Rectal smooth muscle tissue (tissue), 1 donor: Measurements from ENCODE around the gene CDH16.
A peak's percentile ranks its signal among the peaks of the same experiment; 100 is the strongest.

ENCODE experiments used
- H3K27ac ChIP-seq: one replicate; pipeline ENCODE4 v1.7.0; 2013; ENCODE audit warnings: low read depth, low read length, inconsistent platforms
- H3K27me3 ChIP-seq: one replicate; pipeline ENCODE4 v1.7.0; 2013; ENCODE audit warnings: low read length; ENCODE audit not compliant: control insufficient read depth, insufficient read depth
- H3K36me3 ChIP-seq: one replicate; pipeline ENCODE4 v1.7.0; 2013; ENCODE audit warnings: low read length; ENCODE audit not compliant: control insufficient read depth, insufficient read depth
- H3K4me1 ChIP-seq: one replicate; pipeline ENCODE4 v1.7.0; 2013; ENCODE audit warnings: low read length; ENCODE audit not compliant: control insufficient read depth, insufficient read depth
- H3K4me3 ChIP-seq: one replicate; pipeline ENCODE4 v1.7.0; 2013; ENCODE audit warnings: low read length
- H3K9ac ChIP-seq: one replicate; pipeline ENCODE4 v1.7.0; 2013; ENCODE audit warnings: low read length

Gene CDH16

DNA sequence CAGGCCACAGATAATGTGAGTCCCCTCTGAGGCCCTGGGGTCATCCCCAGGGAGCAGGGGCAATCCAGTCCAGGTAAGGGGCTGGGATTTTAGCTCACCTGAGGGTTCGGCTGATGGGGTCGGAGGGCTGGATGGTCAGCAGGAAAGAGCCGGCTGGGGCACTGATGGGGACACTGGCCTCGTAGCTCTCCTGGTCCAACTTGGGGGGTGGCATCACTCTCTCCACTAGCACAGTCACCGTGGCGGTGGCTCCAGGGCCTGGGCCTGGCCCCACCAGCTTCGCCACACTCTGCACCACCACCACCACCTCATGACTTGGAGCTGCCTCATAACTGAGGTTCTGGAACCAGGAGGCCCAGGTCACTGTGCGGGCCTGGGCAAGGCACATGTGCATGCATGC lies 6.9 kb downstream of the CDH16 start:
- Histone ChIP-seq H3K4me3 (no peak overlapping the region), H3K9ac (no peak overlapping the region), H3K4me1 (no peaks in the 10 kb centered on the region), H3K27ac (no peak overlapping the region), H3K36me3 (no peaks in the 10 kb centered on the region), H3K27me3 (no peaks in the 10 kb centered on the region)

GRCh38 chr16:66911112-66911511 lies 7.6 kb downstream of the CDH16 start:
- no peaks in the 10 kb centered on the region for H3K27me3 ChIP-seq
- H3K27ac ChIP-seq: no peak overlapping the region
- no peak overlapping the region for H3K4me3 ChIP-seq
- H3K36me3 ChIP-seq: no peaks in the 10 kb centered on the region
- H3K4me1 ChIP-seq: no peaks in the 10 kb centered on the region
- H3K9ac ChIP-seq: no peak overlapping the region

DNA sequence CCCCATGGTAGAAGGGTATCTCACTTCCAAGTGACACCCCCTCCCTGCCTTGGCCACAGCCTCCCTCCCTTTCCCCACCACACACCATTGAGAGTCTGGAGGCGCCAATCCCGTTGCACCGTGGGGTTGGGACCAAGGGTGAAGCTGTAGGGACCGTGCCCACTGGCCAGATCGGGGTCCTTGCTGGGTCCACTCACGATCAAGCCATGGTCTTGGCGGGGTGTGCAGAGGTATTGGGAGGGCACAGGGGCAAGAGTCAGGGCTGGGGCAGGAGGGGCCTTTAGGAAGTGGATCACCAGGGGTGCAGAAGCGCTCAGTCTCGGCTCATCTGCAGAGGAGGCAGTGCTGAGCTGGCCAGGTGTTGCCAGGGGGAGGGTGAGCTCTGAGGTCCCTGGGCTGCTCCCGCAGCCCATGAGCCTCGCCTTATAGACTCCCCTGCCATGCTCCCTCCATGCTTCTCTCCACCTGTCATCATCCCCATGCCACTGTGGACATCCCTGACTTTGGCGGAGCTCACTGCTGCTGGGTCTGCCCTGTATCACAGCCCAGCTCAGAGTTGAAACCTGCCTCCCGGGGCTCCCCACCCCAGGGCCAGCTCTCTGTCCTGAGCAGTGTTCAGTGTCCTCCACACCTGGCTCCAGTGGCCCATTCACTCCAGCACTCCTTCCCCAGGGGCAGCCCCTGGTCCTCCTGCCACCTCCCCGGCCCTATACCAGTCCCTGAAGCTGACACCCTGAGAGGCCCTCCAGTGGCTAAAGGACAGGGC lies 8.3 kb downstream of the CDH16 start:
- Histone ChIP-seq H3K27me3 (no peaks in the 10 kb centered on the region), H3K9ac (no peak overlapping the region), H3K4me3 (no peak overlapping the region)

DNA sequence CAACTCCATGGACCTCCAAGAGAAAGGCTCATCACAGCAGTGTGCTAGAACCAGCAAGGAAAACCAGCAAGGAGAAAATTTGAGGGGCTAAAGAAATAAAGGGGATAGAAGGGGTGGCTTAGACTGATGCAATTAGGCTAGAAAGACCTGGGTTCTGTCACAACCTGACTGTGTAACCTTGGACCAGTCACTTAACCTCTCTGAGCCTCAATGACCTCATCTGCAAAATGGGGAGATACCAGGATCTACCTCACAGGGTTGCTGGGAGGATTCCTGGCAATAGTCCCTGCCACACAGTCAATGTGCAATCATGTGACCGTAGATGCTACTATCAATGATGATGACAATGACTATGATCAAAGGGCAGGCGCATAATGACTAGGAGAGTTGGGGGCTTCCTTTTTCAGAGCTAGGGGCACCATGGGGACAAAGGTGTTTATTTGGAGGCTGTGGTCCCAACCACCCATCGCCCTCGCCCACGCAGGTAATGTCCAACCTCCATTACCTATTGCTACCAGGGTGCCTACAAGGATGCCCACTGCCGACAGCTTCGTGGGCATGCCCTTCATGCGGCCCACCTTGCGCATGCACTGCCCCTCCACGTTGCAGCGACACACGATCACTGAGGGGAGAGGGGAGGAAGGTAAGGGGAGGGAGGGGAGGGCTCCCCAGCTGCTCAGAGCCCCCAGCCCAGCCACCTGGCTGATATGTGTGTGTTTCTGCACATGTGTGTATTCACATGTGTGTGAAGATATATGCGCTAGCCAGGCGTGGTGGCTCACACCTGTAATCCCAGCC lies 9.7 kb downstream of the CDH16 start:
- H3K4me3 ChIP-seq: no peak overlapping the region
- H3K9ac ChIP-seq: no peak overlapping the region
- no peak overlapping the region for H3K27ac ChIP-seq
- peaks cover 18% of the 10 kb centered on the region for H3K4me1 ChIP-seq
- no peaks in the 10 kb centered on the region for H3K36me3 ChIP-seq
- H3K27me3 ChIP-seq: no peaks in the 10 kb centered on the region

More for the DNA sequence above, 8.3 kb downstream of the CDH16 start:
- H3K36me3 ChIP-seq: no peaks in the 10 kb centered on the region
- H3K4me1 ChIP-seq: peaks cover 5% of the 10 kb centered on the region
- no peak overlapping the region for H3K27ac ChIP-seq

DNA sequence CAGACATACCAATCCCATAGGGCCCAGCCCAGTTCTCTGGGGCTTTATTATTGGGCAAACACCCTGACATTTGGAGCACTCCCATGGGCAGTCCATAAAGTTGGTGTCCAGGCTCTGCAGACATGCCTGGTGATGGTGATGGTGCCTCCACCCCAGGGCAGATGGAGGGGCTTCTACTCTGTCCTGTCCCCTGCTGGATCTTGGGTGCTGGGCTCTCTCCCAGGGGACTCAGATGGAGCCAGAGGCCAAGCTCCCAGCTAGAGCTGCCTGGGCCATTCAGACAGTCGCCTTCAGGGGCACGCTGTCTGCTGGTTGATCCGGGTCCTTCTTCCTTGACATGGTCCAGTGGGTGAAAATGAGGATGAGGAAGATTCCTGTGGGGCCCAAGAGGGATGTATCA lies 10.6 kb downstream of the CDH16 start:
- Histone ChIP-seq H3K4me1 (peaks cover 25% of the 10 kb centered on the region), H3K4me3 (no peak overlapping the region)

DNA sequence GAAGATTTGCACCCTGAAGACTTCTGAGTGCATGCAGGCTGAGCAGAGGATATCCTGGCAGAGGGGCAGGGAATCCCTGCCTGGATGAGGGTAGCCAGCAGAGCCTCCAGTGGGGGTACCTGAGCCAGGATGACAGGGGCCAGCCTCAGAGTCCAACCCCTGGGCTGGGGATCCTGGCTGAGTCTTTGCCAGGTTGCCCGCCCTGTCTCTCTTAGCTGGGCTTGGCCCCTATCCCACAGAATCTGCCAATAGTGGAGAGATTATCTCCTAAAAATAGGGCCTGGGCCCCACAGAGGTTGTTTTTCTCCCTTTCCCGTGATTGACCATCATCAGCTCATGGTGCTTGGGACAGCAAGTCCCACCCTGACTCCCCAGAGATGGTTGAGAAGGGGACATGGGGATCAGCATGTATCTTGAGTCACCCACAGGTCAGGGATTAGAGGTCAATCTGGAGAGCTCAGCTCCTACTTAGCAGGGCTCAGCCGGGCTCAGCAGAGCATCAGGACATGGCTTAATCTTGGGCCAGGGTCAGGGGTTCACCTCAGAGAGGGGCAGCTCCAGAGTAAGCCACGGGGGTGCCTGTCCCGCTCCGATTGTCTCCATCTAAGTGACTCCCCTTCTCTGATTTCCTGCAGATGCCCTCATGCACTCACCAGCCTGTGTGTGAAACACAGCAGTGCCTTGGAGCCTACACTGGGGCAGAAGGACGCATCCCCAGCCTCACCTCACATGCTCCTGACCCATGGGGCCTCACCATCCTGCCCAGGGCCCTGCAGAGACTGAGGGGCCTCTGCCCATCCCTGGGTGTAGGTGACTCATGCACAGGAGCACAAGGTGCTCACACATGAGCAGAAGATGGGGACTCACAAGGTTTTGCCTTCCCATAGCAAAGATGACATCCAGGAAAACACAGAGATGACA lies 11.5 kb downstream of the CDH16 start:
- Histone ChIP-seq H3K36me3 (no peaks in the 10 kb centered on the region), H3K4me3 (no peak overlapping the region), H3K9ac (no peak overlapping the region), H3K27ac (no peak overlapping the region), H3K27me3 (no peaks in the 10 kb centered on the region), H3K4me1 (peaks cover 30% of the 10 kb centered on the region)

More for the DNA sequence above, 10.6 kb downstream of the CDH16 start:
- Histone ChIP-seq H3K9ac (no peak overlapping the region), H3K36me3 (no peaks in the 10 kb centered on the region), H3K27ac (no peak overlapping the region), H3K27me3 (no peaks in the 10 kb centered on the region)

DNA sequence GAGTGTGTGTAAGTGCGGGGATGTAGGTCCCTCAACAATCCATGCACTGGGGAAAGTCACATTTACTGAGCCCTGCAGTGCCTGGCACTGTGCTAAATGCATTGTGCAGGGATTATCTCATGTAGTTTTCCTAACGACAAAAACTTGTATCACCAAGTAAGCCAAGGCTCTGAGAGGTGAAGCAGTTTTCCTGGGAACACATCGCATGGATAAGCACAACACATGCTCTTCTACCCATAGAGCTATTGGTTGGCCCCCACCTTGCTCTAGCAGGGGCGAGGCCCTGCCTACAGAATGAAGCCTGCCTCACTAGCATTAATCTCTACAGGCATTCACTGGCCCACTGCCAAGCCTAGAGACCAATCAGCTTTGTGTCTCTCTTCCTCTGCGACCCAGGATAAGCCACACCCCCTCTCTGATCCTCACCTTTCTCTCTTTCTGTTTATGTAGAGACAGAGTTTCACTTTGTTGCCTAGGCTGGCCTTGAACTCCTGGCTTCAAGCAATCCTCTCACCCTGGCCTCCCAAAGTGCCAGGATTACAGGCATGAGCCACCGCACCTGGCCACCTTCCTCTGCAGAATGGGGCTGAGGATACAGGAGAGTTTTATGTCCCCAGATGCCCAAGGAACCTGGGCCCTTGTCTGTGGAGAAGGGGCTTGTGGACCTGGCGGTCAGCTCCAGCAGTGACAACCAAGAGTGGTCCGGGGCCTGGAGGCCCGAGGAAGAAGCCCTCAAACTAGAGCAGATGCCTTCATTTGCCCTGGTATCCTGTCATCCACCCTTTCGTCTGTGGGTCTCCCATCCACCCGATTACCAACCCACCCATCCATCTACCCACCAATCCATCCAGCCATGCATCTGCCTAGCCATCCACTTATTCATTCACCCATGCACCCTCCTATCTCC lies 12.8 kb downstream of the CDH16 start:
- Histone ChIP-seq H3K4me3 (peak overlapping the region; percentile 2), H3K27me3 (no peaks in the 10 kb centered on the region), H3K27ac (peak overlapping the region; percentile 34), H3K36me3 (no peaks in the 10 kb centered on the region), H3K9ac (no peak overlapping the region), H3K4me1 (peaks cover 38% of the 10 kb centered on the region)

- no peaks in the 10 kb centered on the region for H3K27me3 ChIP-seq
- H3K36me3 ChIP-seq: no peaks in the 10 kb centered on the region
- H3K9ac ChIP-seq: no peak overlapping the region
- peak overlapping the region; percentile 34 for H3K27ac ChIP-seq
- H3K4me1 ChIP-seq: peaks cover 46% of the 10 kb centered on the region
- H3K4me3 ChIP-seq: peak overlapping the region; percentile 31
These were observed 13.6 kb downstream of the CDH16 start for GRCh38 chr16:66904846-66905632.

GRCh38 chr16:66904428-66904845 lies 14.2 kb downstream of the CDH16 start:
- H3K4me1 ChIP-seq: peaks cover 52% of the 10 kb centered on the region
- H3K27me3 ChIP-seq: no peaks in the 10 kb centered on the region
- H3K9ac ChIP-seq: no peak overlapping the region
- H3K4me3 ChIP-seq: peak overlapping the region; percentile 31
- peak overlapping the region; percentile 34 for H3K27ac ChIP-seq
- no peaks in the 10 kb centered on the region for H3K36me3 ChIP-seq

- H3K4me1 ChIP-seq: peaks cover 55% of the 10 kb centered on the region
- H3K27me3 ChIP-seq: no peaks in the 10 kb centered on the region
- no peak overlapping the region for H3K9ac ChIP-seq
- H3K36me3 ChIP-seq: no peaks in the 10 kb centered on the region
- H3K4me3 ChIP-seq: no peak overlapping the region
- peak overlapping the region; percentile 94 for H3K27ac ChIP-seq
These were observed 14.9 kb downstream of the CDH16 start for GRCh38 chr16:66903544-66904427.
